ENCODE measurements around the gene CTDNEP1.

CTDNEP1 gene

DNA sequence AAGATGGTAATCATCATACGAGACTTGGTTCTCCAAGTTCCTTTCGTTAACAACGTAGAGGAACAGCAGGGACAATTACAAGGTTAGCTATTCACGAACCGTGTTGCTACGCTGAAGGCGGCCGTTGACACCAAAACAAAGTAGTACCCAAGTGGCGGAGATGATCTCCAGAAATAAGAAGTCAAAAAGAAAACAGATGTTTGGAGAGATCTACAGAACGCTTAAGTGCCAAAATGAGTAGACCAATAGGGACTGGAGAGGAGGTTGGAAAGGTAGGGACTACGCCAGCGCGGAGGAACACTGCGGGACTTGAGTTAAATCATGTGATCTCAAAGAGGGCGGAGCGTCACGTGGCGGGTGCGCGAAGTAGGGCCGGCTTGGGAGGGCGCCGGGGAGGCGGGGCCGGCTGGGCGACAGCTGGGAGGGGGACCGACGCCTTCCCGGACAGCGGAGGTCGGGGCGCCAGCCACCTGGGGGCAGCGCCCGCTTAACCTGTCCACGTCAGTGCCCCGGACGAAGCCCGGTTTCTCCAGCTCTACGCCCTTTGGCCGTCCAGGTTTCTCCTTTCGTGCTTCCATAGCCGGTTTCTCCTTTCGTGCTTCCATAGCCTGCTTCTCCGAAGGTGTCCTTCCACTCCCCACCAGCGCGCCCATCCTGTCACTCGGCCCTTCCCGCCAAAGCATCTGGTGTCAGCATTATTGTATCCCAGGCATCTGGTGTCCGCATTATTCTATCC, 8.6 kb downstream of the CTDNEP1 start:
- Histone ChIP-seq H3K36me3 (ENCODE audit: control insufficient read depth in 1 of 2, insufficient read depth in 2 of 2, low read length in 2 of 2) (peaks cover 27 to 42% of the 10 kb centered on the region in 2 donors), H3K9me3 (ENCODE audit: control insufficient read depth in 1 of 2, low read length in 2 of 2) (no peaks in the 10 kb centered on the region), H3K4me1 (ENCODE audit: control insufficient read depth in 1 of 2, insufficient read depth in 2 of 2, low read length in 2 of 2) (peaks cover 21 to 25% of the 10 kb centered on the region in 2 donors), H3K27ac (ENCODE audit: low read length) (peak overlapping the region; percentile 100), H3K27me3 (ENCODE audit: low read depth, low read length) (no peaks in the 10 kb centered on the region), H3K4me3 (ENCODE audit: low read depth in 1 of 2, low read length in 2 of 2) (peak overlapping the region; percentile 96 to 99)

DNA sequence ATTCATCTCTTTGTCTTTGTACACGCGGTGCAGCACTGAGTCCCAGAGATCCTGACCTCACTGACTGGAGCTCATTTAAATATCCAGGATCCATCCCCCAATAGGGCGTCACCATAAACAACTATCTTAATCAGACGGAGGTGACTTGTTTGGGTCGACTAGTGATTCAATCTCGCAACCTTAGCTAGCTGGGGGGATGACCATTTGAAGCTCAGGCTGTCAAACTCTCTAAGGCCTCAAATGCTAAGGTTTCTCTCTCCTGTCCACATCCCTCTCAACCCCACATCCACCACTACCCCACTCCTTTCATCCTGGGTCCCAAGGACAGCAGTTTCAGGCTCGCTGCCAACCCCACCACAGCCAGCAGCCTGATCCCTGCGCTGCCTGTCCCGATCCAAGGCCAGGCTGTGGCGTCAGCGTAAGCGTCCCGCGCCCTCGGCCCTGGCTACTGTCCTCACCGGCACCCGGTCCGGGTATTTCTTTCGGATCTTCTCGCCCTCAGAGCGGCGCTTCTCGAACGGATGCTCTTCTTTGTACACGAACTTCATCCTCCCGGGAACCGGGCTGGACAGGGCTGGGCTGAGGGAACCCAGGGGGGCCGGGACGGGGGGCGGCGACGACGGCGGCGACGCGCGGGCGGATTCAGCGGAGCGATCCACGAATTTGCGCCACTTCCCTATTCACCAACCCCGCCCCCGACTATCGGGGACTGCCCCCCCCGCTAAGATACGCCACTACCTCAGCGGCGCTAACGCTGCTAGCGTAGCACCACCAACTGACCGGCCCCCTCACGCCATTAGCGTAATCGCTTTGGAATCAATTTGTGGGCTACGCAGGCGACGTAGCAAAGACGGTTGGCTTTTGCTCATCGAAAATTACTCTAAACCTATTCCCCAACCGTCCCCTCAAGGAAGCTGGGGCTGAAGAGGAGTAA, 9.5 kb downstream of the CTDNEP1 start, which contains the start of gene GABARAP:
TSS of gene GABARAP (minus strand) at position 667 of the 934 bp plus-strand sequence. CDS start at position 548, 119 bp downstream.
- Histone ChIP-seq H3K4me3 (ENCODE audit: low read depth in 1 of 2, low read length in 2 of 2) (peak within 1 kb of the TSS; percentile 96 to 99), H3K4me1 (ENCODE audit: control insufficient read depth in 1 of 2, insufficient read depth in 2 of 2, low read length in 2 of 2) (peaks cover 26 to 31% of the 10 kb centered on the region in 2 donors), H3K27ac (ENCODE audit: low read length) (peak within 1 kb of the TSS; percentile 100), H3K36me3 (ENCODE audit: control insufficient read depth in 1 of 2, insufficient read depth in 2 of 2, low read length in 2 of 2) (peaks cover 28 to 43% of the 10 kb centered on the region in 2 donors), H3K27me3 (ENCODE audit: low read depth, low read length) (no peaks in the 10 kb centered on the region), H3K9me3 (ENCODE audit: control insufficient read depth in 1 of 2, low read length in 2 of 2) (no peaks in the 10 kb centered on the region)

DNA sequence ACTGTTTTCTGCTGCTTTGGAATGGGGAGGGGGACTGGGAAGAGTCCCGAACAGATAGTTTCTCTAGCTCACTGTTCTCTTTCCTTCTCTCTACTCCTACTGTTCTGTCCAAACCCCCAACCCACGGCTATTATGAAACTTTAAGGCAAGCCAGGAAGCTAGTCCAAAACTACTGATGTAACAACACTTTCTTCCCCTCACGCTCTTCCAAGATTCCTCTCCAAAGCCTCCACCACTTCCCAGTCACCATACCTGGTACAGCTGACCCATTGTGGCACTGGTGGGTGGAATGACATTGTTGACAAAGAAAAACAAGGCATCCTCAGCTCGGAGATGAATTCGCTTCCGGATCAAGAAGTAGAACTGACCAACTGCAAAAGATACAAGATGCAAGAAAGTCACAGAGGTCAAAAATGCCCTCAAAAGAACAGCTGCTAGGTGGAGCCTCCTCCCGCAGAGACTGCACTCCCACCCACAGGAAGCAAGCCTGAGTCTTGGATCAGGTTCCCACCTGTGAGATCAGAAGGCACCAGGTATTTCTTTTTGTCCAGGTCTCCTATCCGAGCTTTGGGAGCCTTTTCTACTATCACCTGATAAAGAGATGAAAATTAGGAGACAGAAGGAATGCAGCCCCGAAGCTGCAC, 10.3 kb downstream of the CTDNEP1 start:
- H3K36me3 ChIP-seq (ENCODE audit: control insufficient read depth in 1 of 2, insufficient read depth in 2 of 2, low read length in 2 of 2): peaks cover 27 to 43% of the 10 kb centered on the region in 2 donors
- H3K4me1 ChIP-seq (ENCODE audit: control insufficient read depth in 1 of 2, insufficient read depth in 2 of 2, low read length in 2 of 2): peaks cover 27 to 35% of the 10 kb centered on the region in 2 donors
- H3K9me3 ChIP-seq (ENCODE audit: control insufficient read depth in 1 of 2, low read length in 2 of 2): no peaks in the 10 kb centered on the region
- peak overlapping the region; percentile 100 for H3K27ac ChIP-seq (ENCODE audit: low read length)
- H3K4me3 ChIP-seq (ENCODE audit: low read depth in 1 of 2, low read length in 2 of 2): peak overlapping the region; percentile 96 to 99
- H3K27me3 ChIP-seq (ENCODE audit: low read depth, low read length): no peaks in the 10 kb centered on the region

DNA sequence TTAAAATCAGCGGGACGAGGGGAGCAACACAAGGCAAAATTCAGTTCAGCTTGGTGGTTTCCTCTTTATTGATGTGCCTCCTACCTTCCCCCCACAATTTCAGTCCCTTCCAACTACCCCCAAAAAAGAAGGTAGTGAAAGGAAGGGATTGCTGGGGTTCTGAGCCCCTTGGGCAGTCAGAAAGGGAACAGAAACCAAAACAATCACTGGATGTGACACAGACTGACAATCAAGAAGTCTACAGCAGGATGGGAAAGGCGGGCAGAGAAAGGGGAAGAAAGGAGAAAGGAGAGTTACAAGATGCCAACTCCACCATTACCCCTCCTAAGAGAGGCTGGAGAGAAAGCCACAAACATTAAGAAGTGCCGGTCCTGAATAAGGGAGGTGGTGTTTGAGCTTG, 11.2 kb downstream of the CTDNEP1 start:
- peaks cover 29 to 45% of the 10 kb centered on the region in 2 donors for H3K36me3 ChIP-seq (ENCODE audit: control insufficient read depth in 1 of 2, insufficient read depth in 2 of 2, low read length in 2 of 2)
- H3K4me3 ChIP-seq (ENCODE audit: low read depth in 1 of 2, low read length in 2 of 2): peak overlapping the region; percentile 96 to 99
- H3K27ac ChIP-seq (ENCODE audit: low read length): peak overlapping the region; percentile 100
- H3K4me1 ChIP-seq (ENCODE audit: control insufficient read depth in 1 of 2, insufficient read depth in 2 of 2, low read length in 2 of 2): peaks cover 28 to 41% of the 10 kb centered on the region in 2 donors
- no peaks in the 10 kb centered on the region for H3K27me3 ChIP-seq (ENCODE audit: low read depth, low read length)
- no peaks in the 10 kb centered on the region for H3K9me3 ChIP-seq (ENCODE audit: control insufficient read depth in 1 of 2, low read length in 2 of 2)

DNA sequence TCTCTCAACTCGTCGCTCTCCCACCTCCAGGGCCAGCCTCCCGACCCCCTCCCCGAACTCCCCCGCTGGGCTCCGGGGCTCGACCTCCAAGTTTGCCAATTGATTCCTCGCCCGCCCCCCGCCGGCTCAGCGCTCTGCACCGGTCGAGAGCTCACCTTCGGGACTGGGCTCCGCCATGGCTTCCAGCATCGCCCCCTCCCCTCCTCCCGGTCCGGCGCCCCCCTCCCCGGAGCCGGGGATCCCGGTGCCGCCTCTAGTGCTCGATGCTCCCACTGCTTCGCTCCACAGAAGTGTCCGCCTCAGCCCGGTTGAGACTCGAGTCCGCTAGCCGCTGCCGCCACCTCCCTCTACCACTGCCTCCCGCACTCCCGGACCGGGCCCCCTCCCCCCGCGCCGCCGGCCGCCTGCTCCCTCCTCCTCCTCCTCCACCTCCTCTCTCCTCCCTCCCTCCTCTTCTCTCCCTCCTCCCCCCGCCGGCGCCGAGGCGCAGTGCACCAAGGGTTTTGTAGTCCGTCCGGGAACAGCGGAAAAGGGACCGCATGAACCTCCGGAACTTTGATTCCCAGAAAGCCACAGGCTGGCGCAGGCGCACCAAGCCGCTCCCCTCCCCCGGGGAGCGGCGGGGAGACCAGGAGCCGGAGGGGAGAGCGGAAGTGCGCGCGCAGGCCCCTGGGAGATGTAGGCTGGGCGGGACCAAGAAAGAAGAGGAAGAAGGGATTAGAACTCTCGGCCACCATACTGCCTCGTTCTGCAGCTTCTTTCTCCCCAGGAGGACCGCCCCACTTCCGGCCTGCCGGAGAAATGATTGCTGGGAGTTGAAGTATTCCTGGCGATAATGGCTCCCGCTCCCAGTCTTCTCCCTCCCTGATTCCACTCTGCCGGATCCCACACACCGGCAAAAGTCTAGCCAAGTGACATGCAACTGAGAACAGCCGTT, 12.2 kb downstream of the CTDNEP1 start, which contains the start of gene PHF23:
TSS of gene PHF23 (minus strand) at position 367 of the 937 bp plus-strand sequence. CDS start at position 189, 178 bp downstream.
- Histone ChIP-seq H3K4me1 (ENCODE audit: control insufficient read depth in 1 of 2, insufficient read depth in 2 of 2, low read length in 2 of 2) (peaks cover 34 to 50% of the 10 kb centered on the region in 2 donors), H3K27me3 (ENCODE audit: low read depth, low read length) (no peaks in the 10 kb centered on the region), H3K4me3 (ENCODE audit: low read depth in 1 of 2, low read length in 2 of 2) (peak within 1 kb of the TSS; percentile 96 to 99), H3K9me3 (ENCODE audit: control insufficient read depth in 1 of 2, low read length in 2 of 2) (no peaks in the 10 kb centered on the region), H3K36me3 (ENCODE audit: control insufficient read depth in 1 of 2, insufficient read depth in 2 of 2, low read length in 2 of 2) (peaks cover 32 to 48% of the 10 kb centered on the region in 2 donors), H3K27ac (ENCODE audit: low read length) (peak within 1 kb of the TSS; percentile 100)

DNA sequence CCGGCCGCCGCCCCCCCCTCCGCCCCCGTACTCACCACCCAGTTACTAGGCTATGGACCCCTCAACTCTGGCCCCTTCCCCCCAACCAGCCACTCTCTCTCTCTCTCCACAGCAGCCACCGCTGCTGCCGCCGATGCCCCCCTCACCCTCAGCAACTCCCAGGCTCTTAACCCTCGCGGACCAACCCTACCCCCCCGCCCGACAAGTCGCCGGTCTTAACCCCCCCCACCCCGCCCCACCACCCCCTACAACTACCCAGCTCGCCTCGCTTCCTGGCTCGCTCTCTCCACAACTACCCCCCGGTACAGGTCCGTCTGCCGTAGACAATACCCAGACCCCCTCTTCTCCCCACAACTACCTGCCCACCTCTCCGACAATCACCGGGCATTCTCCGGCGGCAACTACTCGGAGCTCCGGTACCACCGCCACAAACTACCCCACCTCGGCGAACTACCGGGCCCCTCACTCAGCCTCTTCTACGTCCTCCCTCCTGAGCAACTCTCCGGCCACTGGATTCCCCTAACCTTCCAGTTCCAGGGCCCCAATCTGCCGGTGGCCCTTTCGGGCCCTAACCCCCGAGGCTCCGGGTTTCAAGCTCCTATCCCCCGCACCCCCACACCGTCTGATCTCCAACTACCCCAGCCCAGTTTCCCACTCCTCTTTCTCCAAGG, 13.0 kb downstream of the CTDNEP1 start:
- H3K27ac ChIP-seq (ENCODE audit: low read length): peak overlapping the region; percentile 93
- H3K27me3 ChIP-seq (ENCODE audit: low read depth, low read length): no peaks in the 10 kb centered on the region
- H3K4me1 ChIP-seq (ENCODE audit: control insufficient read depth in 1 of 2, insufficient read depth in 2 of 2, low read length in 2 of 2): peaks cover 34 to 49% of the 10 kb centered on the region in 2 donors
- H3K9me3 ChIP-seq (ENCODE audit: control insufficient read depth in 1 of 2, low read length in 2 of 2): no peaks in the 10 kb centered on the region
- H3K36me3 ChIP-seq (ENCODE audit: control insufficient read depth in 1 of 2, insufficient read depth in 2 of 2, low read length in 2 of 2): peaks cover 26 to 48% of the 10 kb centered on the region in 2 donors
- H3K4me3 ChIP-seq (ENCODE audit: low read depth in 1 of 2, low read length in 2 of 2): peak overlapping the region; percentile 92 to 96

DNA sequence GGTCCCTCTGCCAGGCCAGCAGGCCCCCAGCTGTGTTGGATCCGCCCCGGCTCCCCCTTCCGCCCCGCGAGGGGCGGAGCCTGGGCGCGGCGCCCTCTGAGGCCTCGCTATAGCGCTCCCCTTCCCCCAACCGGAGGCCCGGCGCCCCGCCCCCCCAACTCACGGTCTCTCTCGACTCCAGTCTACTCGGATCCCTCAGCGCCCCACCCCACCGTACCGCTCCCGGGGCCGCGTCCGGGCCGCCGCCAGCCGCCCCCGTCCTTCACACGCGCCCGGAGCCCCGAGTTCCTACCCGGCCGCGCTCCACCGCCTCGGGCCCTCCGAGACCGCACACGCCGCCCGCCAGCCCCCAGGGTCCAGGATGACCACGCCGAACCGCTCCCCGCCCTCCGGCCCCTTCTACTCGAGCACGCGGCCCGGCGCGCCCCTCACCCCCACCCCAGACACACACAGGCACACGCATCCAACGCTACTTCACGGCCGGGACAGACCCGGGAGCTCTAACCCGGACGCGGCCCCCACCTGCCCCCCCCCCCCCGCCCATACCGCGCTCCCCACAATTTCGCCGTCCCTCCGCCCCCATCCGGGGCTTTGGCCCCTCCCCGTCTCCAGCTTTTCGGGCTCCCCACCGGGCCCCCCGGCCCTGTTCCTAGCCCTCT, 13.6 kb downstream of the CTDNEP1 start:
- Histone ChIP-seq H3K4me3 (ENCODE audit: low read depth in 1 of 2, low read length in 2 of 2) (peak overlapping the region; percentile 37 to 96), H3K36me3 (ENCODE audit: control insufficient read depth in 1 of 2, insufficient read depth in 2 of 2, low read length in 2 of 2) (peaks cover 26 to 48% of the 10 kb centered on the region in 2 donors), H3K27me3 (ENCODE audit: low read depth, low read length) (no peaks in the 10 kb centered on the region), H3K27ac (ENCODE audit: low read length) (peak overlapping the region; percentile 80), H3K4me1 (ENCODE audit: control insufficient read depth in 1 of 2, insufficient read depth in 2 of 2, low read length in 2 of 2) (peaks cover 29 to 51% of the 10 kb centered on the region in 2 donors), H3K9me3 (ENCODE audit: control insufficient read depth in 1 of 2, low read length in 2 of 2) (no peaks in the 10 kb centered on the region)

DNA sequence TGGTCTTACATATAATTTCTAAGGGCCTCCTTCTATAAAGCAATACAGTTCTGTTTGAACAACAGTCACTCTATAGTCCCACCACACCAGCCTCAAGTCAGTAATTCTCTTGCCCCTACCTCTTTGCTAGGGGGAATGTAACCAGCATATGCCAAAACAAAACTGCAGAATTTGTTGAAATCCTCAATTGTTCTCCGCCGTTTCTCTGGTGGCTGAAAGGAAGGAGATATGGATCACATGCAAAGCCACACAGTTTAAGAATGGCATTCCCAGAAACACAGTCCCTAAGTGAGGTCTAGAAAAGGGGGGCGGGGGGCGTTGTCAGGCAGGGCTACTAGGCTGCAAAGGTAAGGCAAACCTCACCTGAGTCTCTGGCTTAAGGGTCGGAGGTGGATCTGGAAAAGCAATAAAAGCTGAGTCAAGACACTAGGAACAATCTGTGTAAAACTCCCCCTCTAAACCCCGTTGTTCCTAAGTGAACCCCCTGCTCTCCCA, 14.2 kb downstream of the CTDNEP1 start:
- H3K27me3 ChIP-seq (ENCODE audit: low read depth, low read length): no peaks in the 10 kb centered on the region
- H3K4me1 ChIP-seq (ENCODE audit: control insufficient read depth in 1 of 2, insufficient read depth in 2 of 2, low read length in 2 of 2): peaks cover 31 to 57% of the 10 kb centered on the region in 2 donors
- peak overlapping the region; percentile 37 to 96 for H3K4me3 ChIP-seq (ENCODE audit: low read depth in 1 of 2, low read length in 2 of 2)
- H3K9me3 ChIP-seq (ENCODE audit: control insufficient read depth in 1 of 2, low read length in 2 of 2): no peaks in the 10 kb centered on the region
- H3K36me3 ChIP-seq (ENCODE audit: control insufficient read depth in 1 of 2, insufficient read depth in 2 of 2, low read length in 2 of 2): peaks cover 26 to 44% of the 10 kb centered on the region in 2 donors
- H3K27ac ChIP-seq (ENCODE audit: low read length): peak overlapping the region; percentile 80

DNA sequence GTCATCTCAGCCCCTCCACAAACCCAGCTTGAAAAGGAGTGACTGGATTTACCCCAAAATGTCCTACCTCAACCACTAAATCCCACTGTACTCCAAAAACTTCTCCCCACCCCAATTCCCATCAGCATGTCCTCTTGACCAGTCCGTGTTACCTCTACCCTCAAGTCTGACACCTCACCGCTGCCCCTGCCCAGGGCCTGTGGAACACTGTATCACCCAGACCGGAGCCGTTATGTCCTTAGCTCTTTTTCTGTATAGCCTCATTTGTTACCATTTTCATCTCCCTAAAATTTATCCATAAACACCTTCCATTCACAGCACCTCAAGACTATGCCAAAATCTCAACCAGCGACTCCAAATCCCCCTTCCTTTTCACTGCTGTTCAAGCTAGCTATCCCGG, 14.7 kb downstream of the CTDNEP1 start:
- Histone ChIP-seq H3K9me3 (ENCODE audit: control insufficient read depth in 1 of 2, low read length in 2 of 2) (no peaks in the 10 kb centered on the region), H3K36me3 (ENCODE audit: control insufficient read depth in 1 of 2, insufficient read depth in 2 of 2, low read length in 2 of 2) (peaks cover 26 to 40% of the 10 kb centered on the region in 2 donors), H3K27me3 (ENCODE audit: low read depth, low read length) (no peaks in the 10 kb centered on the region), H3K27ac (ENCODE audit: low read length) (peak overlapping the region; percentile 80), H3K4me1 (ENCODE audit: control insufficient read depth in 1 of 2, insufficient read depth in 2 of 2, low read length in 2 of 2) (peaks cover 33 to 62% of the 10 kb centered on the region in 2 donors), H3K4me3 (ENCODE audit: low read depth in 1 of 2, low read length in 2 of 2) (no peak overlapping the region)

Measured in muscle layer of duodenum (tissue), 2 donors.